HepG2 (cell line): ENCODE measurements around the gene RRAD. TPM values are rescaled to one million over a fixed set of nuclear protein-coding genes. Genes with fewer than 3 reads are reported as not detected.
"Not testable (repeated sequence)": the region's sequence is repeated elsewhere in the genome, so short reads cannot be mapped to it uniquely, and the experiment has no call there.

Source experiments
- ATAC-seq: fragments of 200-7000 bp; cut with Tn5 transposase; 3 replicates; pipeline ENCODE4 v1.9.1; 2020; ENCODE audit warnings: mild to moderate bottlenecking, moderate library complexity
- BruUV-seq: library from RNA; stranded (reverse); fragments of 400-500 nt; replicated peaks from 2 replicates; lab custom pipeline; 2021; lab: Mats Ljungman, UMichigan
- CTCF ChIA-PET: fragments of 300-600 bp; formaldehyde crosslinking; extraction: SDS; loops from one replicate; lab custom pipeline; 2021; ENCODE audit warnings: low total read pairs, inconsistent platforms, low intra/inter-chr PET ratio; lab: Yijun Ruan, JAX
- POLR2A ChIA-PET: fragments of 350-600 bp; sonication (Branson Sonifier 250); formaldehyde crosslinking; loops from one replicate; lab custom pipeline; 2020; ENCODE audit warnings: antibody characterized with exemption, inconsistent platforms; lab: Yijun Ruan, JAX
- DNase-seq: peaks from one replicate; pipeline ENCODE4 v3.0.0-alpha.2; 2015; ENCODE audit warnings: low spot score
- FAIRE-seq: peaks from 3 replicates; lab custom pipeline; 2011; peaks lifted over from hg19 to GRCh38; lab: Jason Lieb, UNC
- H2AFZ ChIP-seq: one replicate; pipeline ENCODE4 v1.6.1; 2011; ENCODE audit warnings: low read length, inconsistent platforms
- H3K27ac ChIP-seq: fragments of 300-600 bp; 3 replicates; pipeline ENCODE4 v1.8.0; 2011; ENCODE audit warnings: mixed run types, mild to moderate bottlenecking, mixed read lengths, low read length, inconsistent platforms; ENCODE audit not compliant: insufficient read depth; ENCODE audit errors: extremely low read length
- H3K27me3 ChIP-seq, 2 experiments: fragments of 200-600 bp in 1 of 2; 2 replicates in 1 of 2; 3 replicates in 1 of 2; pipeline versions ENCODE4 v1.6.0 to v1.8.0; 2011; ENCODE audit warnings: low read length in 2 of 2, mild to moderate bottlenecking in 2 of 2, moderate library complexity in 2 of 2, inconsistent platforms in 1 of 2; ENCODE audit not compliant: insufficient read depth in 2 of 2, control insufficient read depth in 1 of 2
- H3K36me3 ChIP-seq, 2 experiments: fragments of 200-600 bp in 1 of 2; replicated peaks in 1 of 2; 2 replicates in 1 of 2; 3 replicates in 1 of 2; pipeline versions ENCODE4 v1.5.1 to v1.8.0; 2011; ENCODE audit warnings: low read length in 2 of 2, inconsistent platforms in 1 of 2; ENCODE audit not compliant: insufficient read depth in 2 of 2, control insufficient read depth in 1 of 2
- H3K4me1 ChIP-seq: 2 replicates; pipeline ENCODE4 v1.5.1; 2012; ENCODE audit warnings: low read length, inconsistent platforms; ENCODE audit not compliant: insufficient read depth
- H3K4me2 ChIP-seq: 2 replicates; pipeline ENCODE4 v1.6.0; 2011; ENCODE audit warnings: low read depth, low read length, inconsistent platforms
- H3K4me3 ChIP-seq, 3 experiments: fragments of 200-600 bp in 1 of 3; sonication (generic), shearing (Covaris generic) in 1 of 3; replicated peaks in 1 of 3; 2 replicates each; pipeline ENCODE4 v1.5.1; 2011 to 2016; ENCODE audit warnings: low read length in 3 of 3, inconsistent platforms in 2 of 3, low read depth in 2 of 3, mild to moderate bottlenecking in 2 of 3, control low read depth in 1 of 3, mixed read lengths in 1 of 3; ENCODE audit not compliant: insufficient read depth in 1 of 3
- H3K79me2 ChIP-seq: one replicate; pipeline ENCODE4 v1.6.1; 2011; ENCODE audit warnings: low read length, inconsistent platforms; ENCODE audit not compliant: insufficient read depth
- H3K9ac ChIP-seq: 2 replicates; pipeline ENCODE4 v1.6.0; 2011; ENCODE audit warnings: mild to moderate bottlenecking, low read depth, low read length, inconsistent platforms; ENCODE audit not compliant: insufficient read depth
- H3K9me3 ChIP-seq: 2 replicates; pipeline ENCODE4 v1.5.1; 2012; ENCODE audit warnings: mild to moderate bottlenecking, low read length
- H4K20me1 ChIP-seq: 2 replicates; pipeline ENCODE4 v1.6.0; 2011; ENCODE audit warnings: inconsistent platforms, mild to moderate bottlenecking, low read length, moderate library complexity; ENCODE audit not compliant: insufficient read depth
- AKAP8 ChIP-seq: sonication (generic); formaldehyde crosslinking; IDR thresholded peaks from 2 replicates; pipeline ENCODE4 v1.5.1; 2020; ENCODE audit warnings: mild to moderate bottlenecking, missing genetic modification reagents
- CREB1 ChIP-seq, 2 experiments: fragments of 450-650 bp in 1 of 2; IDR thresholded peaks; 2 replicates each; pipeline ENCODE4 v1.6.1; 2016 to 2017; ENCODE audit warnings: control low read depth in 1 of 2, mild to moderate bottlenecking in 1 of 2, missing compliant biosample characterization in 1 of 2, missing genetic modification characterization in 1 of 2
- HOMEZ ChIP-seq: IDR thresholded peaks from 2 replicates; pipeline ENCODE4 v1.6.1; 2016; ENCODE audit warnings: low read depth
- NFYB ChIP-seq: sonication (generic); formaldehyde crosslinking; IDR thresholded peaks from 2 replicates; pipeline ENCODE4 v1.4.0; 2020; ENCODE audit warnings: missing genetic modification reagents
- NFYC ChIP-seq: IDR thresholded peaks from 2 replicates; pipeline ENCODE4 v1.6.1; 2016; ENCODE audit warnings: missing genetic modification reagents, missing compliant biosample characterization
- POGZ ChIP-seq: sonication (generic); formaldehyde crosslinking; IDR thresholded peaks from 2 replicates; pipeline ENCODE4 v1.4.0; 2020; ENCODE audit warnings: mild to moderate bottlenecking, missing genetic modification reagents
- POLR2A ChIP-seq, 2 experiments: IDR thresholded peaks; 2 replicates each; pipeline ENCODE4 v1.6.1; 2011; ENCODE audit warnings: low read depth in 2 of 2, low read length in 2 of 2, mild to moderate bottlenecking in 1 of 2, moderate library complexity in 1 of 2; ENCODE audit not compliant: insufficient read depth in 1 of 2
- POLR2AphosphoS5 ChIP-seq: IDR thresholded peaks from 2 replicates; pipeline ENCODE4 v1.6.1; 2012; ENCODE audit warnings: low read depth, low read length
- POLR2G ChIP-seq: fragments of 200-400 bp; formaldehyde crosslinking; IDR thresholded peaks from 2 replicates; pipeline ENCODE4 v1.6.1; 2018; ENCODE audit warnings: mild to moderate bottlenecking, low read depth, low read length, moderate library complexity
- SALL1 ChIP-seq: sonication (generic); formaldehyde crosslinking; IDR thresholded peaks from 2 replicates; pipeline ENCODE4 v1.8.0; 2022; ENCODE audit warnings: mild to moderate bottlenecking, missing genetic modification reagents
- SOX13 ChIP-seq, 3 experiments: fragments of 450-650 bp in 1 of 3; sonication (generic) in 1 of 3; formaldehyde crosslinking in 1 of 3; IDR thresholded peaks in 2 of 3; conservative IDR thresholded peaks in 1 of 3; 2 replicates each; pipeline versions ENCODE4 v1.5.0 to v1.6.1; 2016 to 2020; ENCODE audit warnings: antibody characterized with exemption in 1 of 3, mild to moderate bottlenecking in 1 of 3, missing compliant biosample characterization in 1 of 3, missing genetic modification reagents in 1 of 3, moderate library complexity in 1 of 3
- SOX6 ChIP-seq, 2 experiments: fragments of 450-650 bp in 1 of 2; sonication (generic) in 1 of 2; formaldehyde crosslinking in 1 of 2; IDR thresholded peaks; 2 replicates each; pipeline versions ENCODE4 v1.4.0 to v1.6.1; 2017 to 2020; ENCODE audit warnings: antibody characterized with exemption in 1 of 2, mild to moderate bottlenecking in 1 of 2, missing genetic modification reagents in 1 of 2
- SP1 ChIP-seq, 2 experiments: fragments of 450-650 bp in 1 of 2; sonication (generic) in 1 of 2; formaldehyde crosslinking in 1 of 2; IDR thresholded peaks; 2 replicates each; pipeline versions ENCODE4 v1.4.0 to v1.6.1; 2016 to 2020; ENCODE audit warnings: missing genetic modification reagents in 1 of 2
- ZMYM4 ChIP-seq: sonication (generic); formaldehyde crosslinking; IDR thresholded peaks from 2 replicates; pipeline ENCODE4 v1.8.1; 2023; ENCODE audit warnings: mild to moderate bottlenecking, missing genetic modification reagents
- ZNF572 ChIP-seq: sonication (generic); formaldehyde crosslinking; IDR thresholded peaks from 2 replicates; pipeline ENCODE4 v1.5.1; 2020; ENCODE audit warnings: mild to moderate bottlenecking, missing genetic modification reagents
- ZNF614 ChIP-seq: IDR thresholded peaks from 2 replicates; pipeline ENCODE4 v1.6.1; 2018; ENCODE audit warnings: missing biosample characterization, missing genetic modification reagents, inconsistent platforms, borderline replicate concordance
- ZNF788 ChIP-seq: sonication (generic); formaldehyde crosslinking; IDR thresholded peaks from 2 replicates; pipeline ENCODE4 v1.5.0; 2020; ENCODE audit warnings: mild to moderate bottlenecking, missing genetic modification reagents, borderline replicate concordance
- WGBS: methylation state at CpG from one replicate; pipeline ENCODE4 v1.1.6; 2017; ENCODE audit warnings: low lambda C conversion rate; 5-methylcytosine and 5-hydroxymethylcytosine counted together
- in situ Hi-C: cut with HindIII; loops from 2 replicates; pipeline ENCODE4 v1.10.0; 2017; ENCODE audit warnings: low pct_unique_long_range_greater_than_20kb; ENCODE audit not compliant: extremely low pct_ligation_motif_present
- intact Hi-C: fragments of 100-400 bp; cut with micrococcal nuclease; formaldehyde crosslinking; loops from one replicate; pipeline ENCODE4 v1.10.0; 2022; ENCODE audit not compliant: unreplicated experiment
- polyA plus RNA-seq, 8 experiments: library from polyadenylated mRNA; depleted of rRNA in 3 of 8; stranded (reverse) in 7 of 8; unstranded in 1 of 8; fragments of >200 nt; fragmentation: Illumina TruSeq in 4 of 8; extraction: Trizol in 4 of 8; gene quantifications; 2 replicates each; pipeline versions ENCODE4 v1.2.1 to v1.2.3, GENCODE V29; 2011 to 2016; ENCODE audit warnings: low read depth in 4 of 8, missing spikeins in 1 of 8, mixed read lengths in 1 of 8; ENCODE audit not compliant: insufficient read depth in 1 of 8
- total RNA-seq, 5 experiments: library from RNA; depleted of rRNA; stranded (reverse); fragments of >200 nt; fragmentation: Illumina TruSeq; extraction: Trizol; gene quantifications; 2 replicates each; pipeline ENCODE4 v1.2.3, GENCODE V29; 2016; ENCODE audit warnings: low read depth in 1 of 5
- TF ChIP-seq, protein P1 (sequence below): IDR thresholded peaks from 2 replicates; pipeline ENCODE4 v1.6.1; 2016; ENCODE audit warnings: missing genetic modification reagents, missing compliant biosample characterization
- TF ChIP-seq, protein P2 (sequence below): sonication (generic); formaldehyde crosslinking; IDR thresholded peaks from 2 replicates; pipeline ENCODE4 v1.4.0; 2020; ENCODE audit warnings: missing genetic modification reagents, borderline replicate concordance

Gene RRAD
- total and polyA plus RNA-seq, 2 of the 13 experiments (the other 11 are each of a cell fraction or from before 2014, with no cell fraction given) = 0.80 to 1.1 TPM

DNA sequence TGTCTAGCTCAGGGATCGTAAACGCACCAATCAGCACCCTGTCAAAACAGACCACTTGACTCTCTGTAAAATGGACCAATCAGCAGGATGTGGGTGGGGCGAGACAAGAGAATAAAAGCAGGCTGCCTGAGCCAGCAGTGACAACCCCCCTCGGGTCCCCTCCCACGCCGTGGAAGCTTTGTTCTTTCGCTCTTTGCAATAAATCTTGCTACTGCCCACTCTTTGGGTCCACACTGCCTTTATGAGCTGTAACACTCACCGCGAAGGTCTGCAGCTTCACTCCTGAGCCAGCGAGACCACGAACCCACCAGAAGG, 49.6 kb upstream of the RRAD start:
- not testable (repeated sequence) for H3K79me2 ChIP-seq; H2AFZ ChIP-seq; H4K20me1 ChIP-seq; H3K27ac ChIP-seq; H3K9ac ChIP-seq; H3K9me3 ChIP-seq; H3K36me3 ChIP-seq; FAIRE-seq; ATAC-seq; BruUV-seq; TF ChIP-seq SOX13 (IDR thresholded peaks at IDR 0.05); CREB1 (CRISPR knock-in tag; IDR thresholded peaks at IDR 0.05); SOX6 (IDR thresholded peaks at IDR 0.05); SP1 (IDR thresholded peaks at IDR 0.05)
- DNase-seq = peak; percentile 44
- H3K27me3 ChIP-seq = peaks cover 2 to 11% of the 10 kb centered on the region in 2 experiments; a peak in 3 of 5 replicates
- 57% methylated on average over 10 of the region's 11 CpGs for WGBS
- intact Hi-C loops = loop anchor here (5.0 kb wide), 1 partner anchor 1762 kb away; the partner anchor contains the start of gene CDH1
- peaks cover 63% of the 10 kb centered on the region for H3K4me1 ChIP-seq
- POLR2A ChIA-PET = interaction anchor here (0.6 to 1.3 kb wide), 2 partner anchors 17 to 252 kb away, joined by 3 read pairs; no protein-coding TSS in a partner anchor
- in situ Hi-C loops = loop anchor here (5.0 kb wide), 3 partner anchors 37 to 212 kb away; partner anchors contain the start of genes FBXL8 and TRADD
- H3K4me2 ChIP-seq = peak overlapping the region; percentile 50; the same call in 1 of the 2 replicates
- CTCF ChIA-PET = interaction anchor here (1.2 to 1.5 kb wide), 2 partner anchors 21 to 80 kb away, joined by 3 to 4 read pairs; no protein-coding TSS in a partner anchor
- H3K4me3 ChIP-seq = peak overlapping the region in 1 of 3 experiments; percentile 3; a peak in 1 of 6 replicates
- TF ChIP-seq POLR2AphosphoS5 (peak; percentile 51; the same call in 1 of the 2 replicates), ZNF614 (CRISPR knock-in tag) (peak; percentile 26; the same call in 1 of the 2 replicates), SOX13 (CRISPR knock-in tag; conservative IDR thresholded peaks at IDR 0.05 in 1 of 2, IDR thresholded peaks at IDR 0.05 in 1 of 2) (peak in 1 of 2 experiments; percentile 1; a peak in 1 of 4 replicates), CREB1 (IDR thresholded peaks at IDR 0.05) (peak; percentile 22; the same call in 1 of the 2 replicates), ZNF788 (CRISPR knock-in tag) (0 out of 2 replicates have a peak, but pooled peaks have one; percentile 23), AKAP8 (0 out of 2 replicates have a peak, but pooled peaks have one; percentile 56), HOMEZ (CRISPR knock-in tag) (0 out of 2 replicates have a peak, but pooled peaks have one; percentile 33), POGZ (CRISPR knock-in tag) (peak; percentile 37; the same call in 1 of the 2 replicates), SOX6 (CRISPR knock-in tag; IDR thresholded peaks at IDR 0.05) (peak; percentile 17; the same call in 1 of the 2 replicates), SALL1 (CRISPR knock-in tag) (peak; percentile 45; the same call in 1 of the 2 replicates), NFYB (CRISPR knock-in tag) (peak; percentile 91), POLR2A (IDR thresholded peaks at IDR 0.05; ENCODE audit: insufficient read depth in 1 of 2, low read depth in 2 of 2, low read length in 2 of 2) (peak; percentile 68 to 79; a peak in 3 of 4 replicates), SP1 (CRISPR knock-in tag; IDR thresholded peaks at IDR 0.05) (peak; percentile 24; the same call in 1 of the 2 replicates), POLR2G (peak; percentile 51; the same call in 1 of the 2 replicates), NFYC (peak; percentile 87), ZMYM4 (CRISPR knock-in tag) (peak; percentile 88), ZNF572 (CRISPR knock-in tag) (peak; percentile 40; the same call in 1 of the 2 replicates)
- TF ChIP-seq, protein P1, sequence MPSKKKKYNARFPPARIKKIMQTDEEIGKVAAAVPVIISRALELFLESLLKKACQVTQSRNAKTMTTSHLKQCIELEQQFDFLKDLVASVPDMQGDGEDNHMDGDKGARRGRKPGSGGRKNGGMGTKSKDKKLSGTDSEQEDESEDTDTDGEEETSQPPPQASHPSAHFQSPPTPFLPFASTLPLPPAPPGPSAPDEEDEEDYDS (CRISPR knock-in tag) = peak; percentile 85
- TF ChIP-seq, protein P2, sequence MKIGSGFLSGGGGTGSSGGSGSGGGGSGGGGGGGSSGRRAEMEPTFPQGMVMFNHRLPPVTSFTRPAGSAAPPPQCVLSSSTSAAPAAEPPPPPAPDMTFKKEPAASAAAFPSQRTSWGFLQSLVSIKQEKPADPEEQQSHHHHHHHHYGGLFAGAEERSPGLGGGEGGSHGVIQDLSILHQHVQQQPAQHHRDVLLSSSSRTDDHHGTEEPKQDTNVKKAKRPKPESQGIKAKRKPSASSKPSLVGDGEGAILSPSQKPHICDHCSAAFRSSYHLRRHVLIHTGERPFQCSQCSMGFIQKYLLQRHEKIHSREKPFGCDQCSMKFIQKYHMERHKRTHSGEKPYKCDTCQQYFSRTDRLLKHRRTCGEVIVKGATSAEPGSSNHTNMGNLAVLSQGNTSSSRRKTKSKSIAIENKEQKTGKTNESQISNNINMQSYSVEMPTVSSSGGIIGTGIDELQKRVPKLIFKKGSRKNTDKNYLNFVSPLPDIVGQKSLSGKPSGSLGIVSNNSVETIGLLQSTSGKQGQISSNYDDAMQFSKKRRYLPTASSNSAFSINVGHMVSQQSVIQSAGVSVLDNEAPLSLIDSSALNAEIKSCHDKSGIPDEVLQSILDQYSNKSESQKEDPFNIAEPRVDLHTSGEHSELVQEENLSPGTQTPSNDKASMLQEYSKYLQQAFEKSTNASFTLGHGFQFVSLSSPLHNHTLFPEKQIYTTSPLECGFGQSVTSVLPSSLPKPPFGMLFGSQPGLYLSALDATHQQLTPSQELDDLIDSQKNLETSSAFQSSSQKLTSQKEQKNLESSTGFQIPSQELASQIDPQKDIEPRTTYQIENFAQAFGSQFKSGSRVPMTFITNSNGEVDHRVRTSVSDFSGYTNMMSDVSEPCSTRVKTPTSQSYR (CRISPR knock-in tag) = peak; percentile 21; the same call in 1 of the 2 replicates
